Left cardiac atrium (tissue), 4 donors: ENCODE data around the gene ZFP62. TPM values are rescaled to one million over a fixed set of nuclear protein-coding genes. Genes with fewer than 3 reads are reported as not detected.
A peak's percentile ranks its signal among the peaks of the same experiment; 100 is the strongest.

Experiments used
- ATAC-seq, 2 donors: fragments of 200-7000 bp; cut with Tn5 transposase; one replicate each; pipeline ENCODE4 v1.9.1; 2020; ENCODE audit warnings: mild to moderate bottlenecking in 2 of 2, moderate library complexity in 2 of 2
- DNase-seq: peaks from one replicate; pipeline ENCODE4 v3.0.0-alpha.2; 2020
- intact Hi-C, 2 donors: fragments of 100-400 bp; cut with DNase I; formaldehyde crosslinking; loops; one replicate each; pipeline versions ENCODE4 v1.14.1 to v1.15.1; 2022 to 2023
- total RNA-seq, 2 donors: library from RNA; stranded (reverse); fragmentation: NEBNext Ultra II Directional; extraction: Animal tissue kit (Norgen Biotek cat#: 25700); gene quantifications; one replicate each; pipeline ENCODE4 v1.2.1, GENCODE V29; 2021
- donor health status: DM: no; HTN: yes; CAD: no.
- donor health status: DM: no; HTN: yes; CAD: no; lungs with severe emphysema.
- donor health status: DM: yes; HTN: yes; CAD: no.
- donor health status: Dilated cardiomyopathy.

The ZFP62 gene
- total RNA-seq, 2 donors from 2014 or later = 14.4 to 16.8 TPM

DNA sequence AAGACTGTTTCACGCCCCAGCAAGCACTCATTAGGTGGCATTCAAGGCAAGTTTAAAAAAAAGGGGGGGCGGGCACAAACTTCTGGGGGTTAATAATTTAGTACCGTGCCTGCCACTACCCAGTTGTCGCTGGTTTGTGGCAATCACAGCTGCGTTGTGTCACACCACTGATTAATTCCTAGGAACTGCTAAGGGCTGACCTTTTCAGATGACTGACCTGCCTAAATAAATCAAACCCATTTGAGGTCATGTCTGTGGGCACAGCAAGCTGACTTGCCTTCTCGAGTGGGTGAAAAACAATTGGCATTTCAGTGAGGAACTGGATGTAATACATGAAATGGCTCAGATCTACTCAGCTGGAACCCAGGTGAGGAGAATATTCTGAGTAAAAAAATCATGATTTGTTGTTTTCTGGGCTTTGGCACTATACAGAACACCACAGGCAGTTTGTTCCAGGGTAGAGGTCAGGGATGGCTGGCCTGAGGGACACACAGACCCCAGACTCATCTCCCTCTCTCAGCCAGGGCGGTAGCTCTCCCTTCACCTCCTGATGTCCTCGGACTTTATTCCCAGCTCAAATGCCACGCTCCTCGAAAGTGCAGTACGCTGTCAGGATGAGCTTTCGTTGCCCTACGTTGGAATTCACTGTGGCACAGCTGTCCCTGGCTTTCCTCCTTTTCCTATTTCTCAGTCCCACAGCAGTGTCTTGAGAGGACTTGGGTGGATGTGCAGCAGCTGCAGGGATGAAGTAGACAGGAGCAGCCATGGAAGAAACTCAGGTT, 43.0 kb downstream of the ZFP62 start:
- intact Hi-C loops = loop anchor here in 1 of 2 donors (5.0 kb wide), 1 partner anchor 39 kb away; no protein-coding TSS in a partner anchor
- no peak for ATAC-seq
- DNase-seq = no peak

DNA sequence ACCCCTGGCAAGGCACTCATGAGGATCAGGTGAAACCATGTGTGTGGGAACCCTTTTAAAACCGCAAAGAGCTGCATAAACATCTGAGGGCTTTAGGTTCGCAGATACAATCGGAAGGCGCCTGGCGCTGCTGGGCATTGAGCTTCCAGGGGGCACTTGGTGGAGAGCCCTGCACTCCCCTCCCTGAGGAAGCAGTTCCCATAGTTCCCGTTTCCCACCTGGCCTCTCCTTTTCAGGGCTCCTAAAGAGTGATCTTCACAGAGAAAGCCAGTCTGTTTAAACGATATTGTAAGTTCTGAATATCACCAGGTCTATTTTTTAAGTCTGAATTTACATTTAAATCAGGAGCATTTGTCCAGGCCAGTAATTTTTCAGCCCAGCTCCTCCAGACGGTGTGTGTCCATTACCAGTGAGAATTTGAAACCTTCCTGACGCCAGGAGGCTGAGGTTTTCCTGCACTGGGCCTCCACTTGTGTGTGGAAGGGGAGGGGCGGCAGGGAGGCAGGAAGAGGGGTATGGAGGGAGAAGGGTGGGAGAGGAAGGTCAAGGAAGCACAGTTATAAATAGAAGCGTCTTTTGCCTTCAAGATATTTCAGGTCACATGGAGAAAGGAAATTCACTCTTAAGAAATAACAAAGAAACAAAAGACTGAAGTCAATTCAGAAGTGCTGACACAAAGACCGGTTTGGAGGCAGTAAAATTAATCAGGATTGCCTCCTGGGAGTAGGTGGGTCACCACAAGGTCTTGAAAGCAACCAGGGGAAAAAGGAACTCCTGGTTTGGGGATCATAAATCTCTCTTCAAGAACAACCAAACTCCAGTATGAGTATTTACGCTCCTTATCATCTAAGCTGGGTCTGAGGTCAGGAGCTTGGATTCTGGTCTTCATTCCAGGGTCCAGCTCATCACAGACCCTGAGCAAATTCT, 44.2 kb downstream of the ZFP62 start:
- peak; percentile 43 to 65 for ATAC-seq
- intact Hi-C loops = loop anchor here in 1 of 2 donors (5.0 kb wide), 1 partner anchor 40 kb away; no protein-coding TSS in a partner anchor
- DNase-seq = no peak

DNA sequence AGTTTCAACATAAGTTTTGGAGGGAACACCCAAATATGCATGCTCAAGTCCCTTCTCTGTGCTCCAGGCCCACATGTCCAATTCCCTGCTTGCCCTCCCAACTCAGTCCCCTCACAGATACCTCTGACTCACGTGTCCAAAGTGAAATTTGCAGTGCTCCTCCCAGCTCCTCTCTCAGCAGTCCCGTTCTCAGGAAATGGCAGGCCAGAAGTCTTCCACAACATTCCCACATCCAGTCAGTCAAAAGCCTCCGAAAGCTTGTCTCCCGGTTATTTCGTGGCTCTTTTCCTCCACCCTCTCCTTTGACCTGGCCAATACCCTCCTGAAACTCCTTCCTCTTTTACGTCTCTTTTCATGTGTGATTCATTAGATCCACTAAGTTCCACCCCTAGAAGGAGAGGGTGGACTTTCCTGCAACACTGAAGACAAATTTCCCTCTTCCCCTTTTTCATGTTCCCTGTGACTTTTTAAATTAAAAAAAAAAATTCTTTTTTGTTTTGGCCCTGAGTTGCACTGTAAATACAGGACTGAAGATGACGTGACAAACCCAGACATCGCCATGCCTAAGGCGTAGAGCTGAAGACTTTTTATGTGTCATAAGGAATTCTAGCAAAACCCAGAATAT, 45.7 kb downstream of the ZFP62 start:
- ATAC-seq (peak in 1 of 2 donors; percentile 20), DNase-seq (no peak)
- intact Hi-C loops = loop anchor here in 1 of 2 donors (5.0 kb wide), 1 partner anchor 42 kb away; no protein-coding TSS in a partner anchor

DNA sequence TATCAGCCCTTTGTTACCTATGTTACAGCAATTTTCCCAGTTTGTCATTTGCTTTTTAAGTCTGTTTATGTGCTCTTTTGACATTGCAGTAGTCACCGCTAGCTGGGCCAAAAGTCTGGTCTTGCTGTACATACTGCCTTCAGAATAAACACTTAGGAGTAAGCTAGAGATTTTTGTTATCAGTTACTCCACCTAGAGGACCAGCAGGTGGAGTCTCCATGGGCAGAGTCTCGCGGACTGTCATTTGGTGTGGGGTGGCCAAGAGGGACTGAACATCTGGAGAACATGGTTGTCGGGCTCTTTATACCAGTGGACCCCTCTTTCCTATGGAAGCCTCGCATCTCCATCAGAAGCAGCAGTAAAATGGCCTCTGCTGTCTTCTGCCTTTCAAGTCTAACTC, 47.7 kb downstream of the ZFP62 start:
- DNase-seq = no peak
- intact Hi-C loops = no loop called here
- ATAC-seq = no peak

DNA sequence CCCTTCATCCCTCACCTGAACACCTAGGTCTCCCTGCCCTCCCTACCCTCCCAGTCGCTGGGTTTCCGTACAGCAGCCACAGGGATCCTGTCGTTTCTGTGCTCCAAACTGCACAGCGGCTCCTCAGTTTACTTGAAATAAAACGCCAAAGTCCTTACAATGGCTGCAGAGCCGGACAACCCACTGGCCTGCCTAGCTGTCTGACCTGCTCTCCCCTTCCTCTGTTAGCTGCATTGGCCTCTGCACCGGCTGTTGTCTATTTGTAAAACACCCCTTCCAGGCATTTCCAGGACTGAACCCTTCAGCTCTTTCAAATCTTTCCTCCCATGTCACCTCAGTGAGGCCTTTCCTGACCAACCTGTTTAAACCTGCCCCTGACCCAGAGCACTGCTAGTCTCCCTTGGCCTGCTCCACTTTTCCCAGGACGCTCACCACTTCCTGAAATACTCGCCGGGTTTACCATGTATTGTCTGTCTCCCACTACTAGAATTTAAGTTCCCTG, 49.4 kb downstream of the ZFP62 start:
- DNase-seq (no peak), ATAC-seq (no peak)
- intact Hi-C loops = no loop called here

DNA sequence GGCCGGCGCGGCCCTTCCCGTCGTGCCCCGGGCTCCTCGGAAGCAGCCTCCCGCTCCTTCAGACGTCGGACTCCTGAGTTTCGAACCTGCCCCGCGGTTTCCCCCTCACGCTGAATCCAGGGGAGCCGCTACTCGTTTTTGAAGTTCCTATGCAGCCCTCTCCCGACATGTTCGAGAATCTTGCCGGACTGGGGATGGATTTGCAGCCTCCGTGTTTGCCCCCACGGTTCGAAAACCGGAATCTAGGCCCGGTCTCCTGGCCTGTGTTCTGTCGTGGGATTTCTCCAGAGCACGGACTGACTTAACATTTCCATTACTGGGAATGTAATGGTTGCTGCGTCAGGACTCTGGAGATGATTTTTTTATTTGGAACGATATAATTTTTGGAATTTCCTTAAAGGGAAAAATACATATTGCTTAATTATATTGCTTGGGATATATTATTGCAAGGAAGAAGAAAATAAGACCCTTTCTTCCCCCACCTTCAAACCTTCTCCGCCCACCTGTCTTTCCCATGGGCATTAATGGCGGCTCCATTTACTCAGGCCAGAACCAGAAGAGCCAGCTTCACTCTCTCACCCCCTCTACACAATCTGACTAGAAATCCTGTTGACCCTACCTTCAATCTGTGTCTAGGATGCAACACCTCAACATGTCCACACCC, 50.0 kb downstream of the ZFP62 start:
- intact Hi-C loops = no loop called here
- ATAC-seq (peak; percentile 29 to 47), DNase-seq (no peak)

DNA sequence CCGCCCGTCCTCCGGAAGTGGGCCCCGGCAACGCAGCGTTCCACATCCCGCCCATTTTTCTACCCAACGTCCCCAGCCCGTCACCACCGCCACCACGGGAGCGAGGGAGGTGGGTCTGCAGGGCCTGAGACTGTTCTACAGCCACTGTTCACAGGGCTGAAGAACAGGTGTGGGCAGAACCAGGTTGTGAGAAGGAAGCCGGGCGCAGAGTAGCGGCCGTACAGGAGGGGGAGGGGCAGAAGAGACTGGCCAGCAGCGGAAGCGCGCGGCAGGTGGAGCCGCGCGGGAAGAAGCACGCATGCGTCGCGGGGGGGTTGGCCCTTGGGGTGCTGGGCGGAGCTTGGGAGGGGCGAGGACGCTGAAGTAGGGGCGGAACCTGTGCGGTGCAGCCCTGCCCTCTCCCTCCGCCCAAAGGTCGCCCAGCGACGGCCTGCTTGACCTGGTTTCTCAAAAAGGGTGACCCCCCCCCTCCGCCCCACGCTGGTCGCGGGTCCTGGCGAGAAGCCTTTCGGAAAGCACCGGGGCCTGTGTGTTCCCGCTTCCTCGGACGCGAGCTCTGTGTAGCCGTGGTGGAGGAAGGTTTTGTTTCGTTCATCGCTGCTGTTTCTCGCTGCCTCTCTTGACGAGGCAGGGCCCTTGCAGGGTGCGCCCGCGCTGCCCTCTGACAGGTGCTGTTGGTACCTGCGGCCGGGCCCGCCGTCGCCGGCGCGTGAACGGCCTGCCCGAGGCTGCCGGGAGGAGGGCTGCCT, 50.7 kb downstream of the ZFP62 start:
- DNase-seq (peak; percentile 97), ATAC-seq (peak; percentile 95 to 96)
- intact Hi-C loops = no loop called here

DNA sequence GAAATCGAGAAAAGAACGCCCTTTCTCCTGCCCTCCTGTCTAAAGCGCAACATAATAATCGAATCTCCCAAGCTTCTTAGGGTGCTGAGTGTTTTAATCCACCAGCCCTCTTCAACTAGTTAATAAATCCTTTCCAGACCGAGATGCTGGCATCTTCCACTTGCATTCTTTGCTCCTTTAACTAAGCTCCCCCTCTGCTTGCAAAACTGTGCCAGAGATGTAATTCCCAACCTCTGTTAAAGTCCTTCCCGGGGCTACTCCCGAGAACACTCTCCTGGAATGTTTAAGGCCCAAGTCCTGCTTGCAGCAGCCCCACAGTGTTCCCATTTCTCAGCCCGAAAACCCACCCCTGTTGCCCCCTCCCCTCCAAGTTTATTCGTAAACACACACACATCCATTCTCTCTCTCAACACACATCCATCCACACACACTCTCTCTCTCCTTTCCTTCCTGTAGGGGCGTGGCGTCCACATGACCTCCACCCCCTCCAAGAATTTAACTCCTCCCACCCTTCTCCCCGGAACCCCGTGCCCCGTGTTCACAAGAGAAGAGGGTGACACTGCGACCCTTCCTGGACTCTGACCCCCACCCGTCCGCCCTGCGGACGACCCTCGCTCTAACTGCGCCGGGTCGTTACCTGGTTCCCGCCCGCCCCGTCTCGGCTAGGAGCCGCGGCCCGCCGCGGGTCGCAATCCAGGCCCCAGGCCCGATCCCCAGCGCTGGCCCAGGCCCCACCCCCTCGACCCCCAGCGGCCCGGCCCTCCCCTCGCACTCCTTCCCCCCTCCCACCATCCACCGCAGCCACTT, 51.5 kb downstream of the ZFP62 start:
- peak; percentile 92 to 95 for ATAC-seq
- peak; percentile 80 for DNase-seq
- intact Hi-C loops = no loop called here

DNA sequence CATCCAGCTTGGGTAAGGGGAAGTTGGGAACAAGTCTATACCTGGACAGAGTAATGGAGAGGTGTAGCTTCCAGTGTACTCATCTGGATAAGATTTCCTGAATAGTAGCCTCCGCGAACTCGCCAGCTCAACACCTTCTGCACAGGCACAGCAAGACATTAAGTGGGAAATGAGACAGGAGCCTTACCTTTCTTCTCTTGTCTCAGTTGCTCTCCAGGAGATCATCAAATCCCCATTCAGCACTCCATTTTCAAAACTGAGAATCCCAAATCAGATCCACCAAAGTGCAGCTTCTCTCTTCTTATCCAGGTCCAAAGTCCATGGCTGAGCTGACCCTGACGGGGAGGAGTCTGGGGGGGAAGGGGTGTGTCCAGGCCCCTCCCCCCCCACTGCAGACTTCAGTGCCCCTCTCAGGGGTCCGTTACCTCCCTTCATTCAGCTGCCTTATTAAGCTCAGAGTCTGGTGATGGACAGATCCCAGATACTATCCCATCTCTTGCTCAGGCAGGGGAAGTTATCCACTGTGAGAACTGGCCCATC, 52.5 kb downstream of the ZFP62 start:
- intact Hi-C loops = no loop called here
- DNase-seq (no peak), ATAC-seq (no peak)

DNA sequence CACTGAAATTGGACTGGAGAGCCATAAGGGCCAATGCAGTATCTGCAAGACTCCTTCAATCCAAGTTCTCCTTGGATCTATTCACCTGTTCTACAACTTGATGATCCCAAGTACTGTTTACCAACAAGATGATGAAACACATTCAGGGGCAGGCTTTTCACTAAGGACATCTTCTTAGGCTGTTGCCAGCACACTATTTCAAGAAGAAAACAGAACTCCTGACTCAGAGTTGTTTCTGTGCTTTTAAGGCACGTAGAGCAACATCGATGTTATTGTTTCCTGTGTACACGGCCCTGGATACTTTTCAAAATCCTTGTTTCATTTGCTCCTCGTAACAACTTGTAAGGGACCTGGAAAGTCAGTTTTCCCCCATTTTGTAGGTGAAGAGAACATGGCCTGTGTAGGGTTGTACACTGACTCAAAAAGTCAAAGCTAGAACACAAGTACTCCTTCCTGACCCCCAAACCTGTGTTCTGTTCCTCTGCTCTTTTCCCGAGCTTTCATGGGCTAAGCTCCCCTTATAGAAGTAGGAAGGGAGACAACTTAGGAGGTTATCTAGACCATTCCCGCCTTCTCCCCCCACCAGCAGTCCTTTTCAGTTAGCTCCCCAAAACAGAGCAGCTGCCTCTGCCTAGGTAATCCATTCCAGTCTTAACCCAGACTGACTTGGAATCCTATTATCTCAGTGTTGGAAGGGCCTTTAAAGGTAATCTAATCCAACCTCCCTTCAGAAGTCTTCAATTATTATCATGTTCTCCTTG, 53.2 kb downstream of the ZFP62 start:
- intact Hi-C loops = no loop called here
- ATAC-seq (no peak), DNase-seq (no peak)

DNA sequence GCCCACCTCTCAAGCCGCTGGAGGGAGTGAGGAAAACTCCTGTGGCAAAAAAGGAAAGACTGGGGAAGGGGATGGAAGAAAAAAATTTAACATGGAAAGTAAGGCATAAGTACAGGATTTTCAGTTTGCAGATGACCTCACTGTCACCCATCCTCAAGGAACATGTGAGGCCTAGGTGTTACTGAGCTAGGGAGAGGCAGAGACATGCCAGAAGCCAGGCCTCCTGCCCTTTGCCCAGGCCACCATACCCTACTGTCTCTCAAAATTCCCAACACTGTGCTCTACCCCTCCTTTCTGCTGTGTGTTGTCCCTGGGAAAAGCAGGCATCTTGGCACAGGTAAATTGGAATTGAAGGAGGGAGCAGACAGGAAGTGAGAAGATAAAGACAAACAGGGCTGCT, 54.0 kb downstream of the ZFP62 start:
- no peak for ATAC-seq
- intact Hi-C loops = no loop called here
- DNase-seq = no peak

DNA sequence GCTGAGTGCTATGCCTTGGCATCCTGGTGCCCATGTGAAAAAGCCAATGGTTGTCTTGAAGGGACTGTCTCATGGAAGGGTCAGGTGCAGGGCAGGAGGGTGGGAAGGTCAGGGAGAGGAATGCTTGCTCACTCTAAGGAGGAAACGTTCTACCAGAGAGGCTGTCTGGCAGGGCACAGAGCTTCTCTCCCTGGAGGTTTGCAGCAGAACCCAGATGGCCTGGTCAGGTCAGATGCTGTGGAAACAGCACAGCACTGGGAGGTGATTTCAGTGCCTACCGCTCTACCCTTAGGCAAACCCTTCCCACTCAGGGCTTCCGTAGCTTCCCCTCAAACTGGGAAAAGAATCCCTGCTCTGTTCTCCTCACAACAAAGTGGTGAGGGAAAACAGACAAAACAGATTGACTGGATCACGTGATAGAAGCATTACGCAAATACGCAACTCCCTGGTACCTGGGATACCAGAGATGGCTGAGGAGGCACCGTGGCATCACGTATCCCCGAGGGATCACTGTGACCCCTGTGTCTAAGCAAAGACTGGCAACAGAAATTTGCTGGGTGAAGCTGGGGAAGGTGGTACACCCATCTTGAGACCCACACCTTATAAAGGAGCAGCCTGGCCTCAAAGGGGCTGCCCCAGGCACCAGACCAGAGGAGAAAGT, 54.6 kb downstream of the ZFP62 start:
- ATAC-seq = no peak
- intact Hi-C loops = no loop called here
- DNase-seq = no peak

DNA sequence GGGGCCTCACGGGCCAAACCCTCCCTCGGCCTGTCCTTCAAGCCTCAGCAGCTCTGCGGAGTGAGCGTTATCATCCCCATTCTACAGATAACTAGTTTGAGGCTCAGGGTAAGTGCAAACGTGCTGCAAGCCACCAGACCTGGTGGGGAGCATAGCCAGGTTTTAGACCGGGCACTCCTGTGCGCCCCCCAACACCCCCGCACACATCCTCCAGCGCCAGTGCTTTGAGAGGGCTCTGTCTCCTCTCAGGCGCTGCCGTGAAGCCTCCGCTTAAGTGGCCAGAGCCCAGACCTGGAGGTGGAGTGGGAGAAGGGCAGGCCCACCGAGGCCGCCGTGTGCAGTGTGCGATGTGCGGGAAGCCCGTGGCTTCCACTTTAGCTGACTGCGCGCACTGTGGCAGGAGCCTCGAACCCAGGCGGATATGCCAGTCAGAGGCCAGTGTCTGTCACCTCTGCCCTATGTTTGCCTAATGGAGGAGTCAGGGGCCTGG, 56.9 kb downstream of the ZFP62 start:
- ATAC-seq (no peak), DNase-seq (no peak)
- intact Hi-C loops = no loop called here

DNA sequence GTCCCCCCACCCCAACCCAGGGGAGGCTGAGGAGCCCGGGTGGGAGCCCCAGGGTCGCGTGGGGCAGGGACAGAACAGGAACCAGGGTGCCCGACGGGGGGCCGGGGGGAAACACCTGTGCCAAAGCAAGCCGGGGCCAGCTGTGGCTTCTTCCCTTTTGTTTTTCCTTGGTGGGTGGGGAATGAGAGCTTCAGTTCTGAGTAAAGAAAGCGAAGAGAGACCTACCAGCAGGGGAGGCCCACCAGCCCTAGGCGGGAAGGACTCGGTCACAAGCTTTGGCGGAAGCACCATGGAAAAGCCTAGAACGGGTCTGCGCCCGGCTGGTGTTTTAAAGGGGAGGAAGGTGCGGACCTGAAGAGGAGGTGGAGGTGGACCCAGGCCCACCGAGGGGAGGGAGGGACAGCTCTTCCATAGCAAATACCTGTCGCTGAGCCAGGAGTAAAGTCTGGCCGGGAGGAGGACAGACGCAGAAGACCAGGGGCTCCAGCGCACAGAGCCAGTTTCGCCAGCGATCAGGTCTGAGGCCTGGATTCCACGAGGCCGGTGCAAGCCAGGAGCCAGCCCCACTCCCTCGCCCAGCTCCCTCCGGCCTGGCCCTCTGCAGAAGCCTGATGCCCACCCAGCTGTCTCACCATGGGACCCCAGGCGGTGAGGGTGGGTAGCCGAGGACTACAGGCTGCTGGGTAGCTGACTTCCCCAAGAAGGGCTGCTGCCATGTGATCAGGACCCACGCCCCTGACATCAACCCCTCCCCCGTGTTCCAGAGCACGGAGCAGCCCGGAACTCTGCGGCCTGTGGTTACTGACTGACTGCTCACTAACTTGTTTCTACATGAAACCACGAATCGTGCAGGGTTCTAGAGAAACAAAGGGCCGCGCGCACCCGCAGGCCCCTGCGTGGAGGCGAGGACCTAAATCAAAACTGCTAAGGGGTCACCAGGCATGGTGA, 57.6 kb downstream of the ZFP62 start:
- peak; percentile 77 for DNase-seq
- intact Hi-C loops = no loop called here
- ATAC-seq = peak; percentile 31 to 60
